ENCODE results near the gene MAST4. TPM values are rescaled to one million over a fixed set of nuclear protein-coding genes. Genes with fewer than 3 reads are reported as not detected.
A peak's percentile ranks its signal among the peaks of the same experiment; 100 is the strongest.

The MAST4 gene
- total RNA-seq, 2 donors from 2014 or later = 11.0 to 11.5 TPM

DNA sequence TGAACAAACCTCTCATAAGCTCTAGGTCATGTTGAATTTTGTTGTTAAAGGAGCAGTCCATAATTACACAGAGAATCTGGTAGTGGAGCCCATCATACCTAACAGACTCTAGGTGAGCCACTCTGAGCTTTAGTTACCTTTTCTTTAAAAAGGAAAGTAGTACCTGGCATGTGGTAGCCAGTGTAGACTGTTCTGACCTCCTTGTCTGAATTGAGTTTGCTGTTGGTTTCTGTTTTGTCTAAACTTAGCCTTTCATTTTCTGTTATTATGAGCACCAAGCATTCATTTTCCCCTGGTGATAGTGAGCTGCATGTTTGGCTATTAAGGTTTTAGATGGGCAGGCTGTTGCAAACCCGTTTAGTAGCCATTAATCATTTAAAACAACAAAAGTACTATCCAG, 112.2 kb downstream of the MAST4 start:
- TF ChIP-seq, protein P1, sequence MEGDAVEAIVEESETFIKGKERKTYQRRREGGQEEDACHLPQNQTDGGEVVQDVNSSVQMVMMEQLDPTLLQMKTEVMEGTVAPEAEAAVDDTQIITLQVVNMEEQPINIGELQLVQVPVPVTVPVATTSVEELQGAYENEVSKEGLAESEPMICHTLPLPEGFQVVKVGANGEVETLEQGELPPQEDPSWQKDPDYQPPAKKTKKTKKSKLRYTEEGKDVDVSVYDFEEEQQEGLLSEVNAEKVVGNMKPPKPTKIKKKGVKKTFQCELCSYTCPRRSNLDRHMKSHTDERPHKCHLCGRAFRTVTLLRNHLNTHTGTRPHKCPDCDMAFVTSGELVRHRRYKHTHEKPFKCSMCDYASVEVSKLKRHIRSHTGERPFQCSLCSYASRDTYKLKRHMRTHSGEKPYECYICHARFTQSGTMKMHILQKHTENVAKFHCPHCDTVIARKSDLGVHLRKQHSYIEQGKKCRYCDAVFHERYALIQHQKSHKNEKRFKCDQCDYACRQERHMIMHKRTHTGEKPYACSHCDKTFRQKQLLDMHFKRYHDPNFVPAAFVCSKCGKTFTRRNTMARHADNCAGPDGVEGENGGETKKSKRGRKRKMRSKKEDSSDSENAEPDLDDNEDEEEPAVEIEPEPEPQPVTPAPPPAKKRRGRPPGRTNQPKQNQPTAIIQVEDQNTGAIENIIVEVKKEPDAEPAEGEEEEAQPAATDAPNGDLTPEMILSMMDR (conservative IDR thresholded peaks at IDR 0.05) = no peak
- no peak overlapping the region for H3K9ac ChIP-seq (ENCODE audit: extremely low read depth, low read length, poor library complexity, severe bottlenecking)
- H3K4me1 Mint-ChIP-seq = peaks cover 24% of the 10 kb centered on the region
- H3K27me3 ChIP-seq (ENCODE audit: control insufficient read depth, insufficient read depth, low read length, poor library complexity, severe bottlenecking) = no peaks in the 10 kb centered on the region
- WGBS, 2 experiments (ENCODE audit: insufficient coverage in 1 of 2, insufficient read length in 1 of 2) = 100% methylated on average over 1 of the region's 1 CpG; no CpG with 5 or more reads in 1 of the 2 experiments
- DNase-seq = no peak
- H3K4me3 ChIP-seq (ENCODE audit: low read length) = no peak overlapping the region
- no peak overlapping the region for H3K4me3 Mint-ChIP-seq
- H3K27ac ChIP-seq (ENCODE audit: low read depth, low read length) = no peak overlapping the region
- H3K4me1 ChIP-seq (ENCODE audit: control insufficient read depth, insufficient read depth, low read length) = peaks cover 4% of the 10 kb centered on the region
- H3K27me3 Mint-ChIP-seq (ENCODE audit: insufficient read depth) = peaks cover 46% of the 10 kb centered on the region
- no peak overlapping the region for H3K27ac Mint-ChIP-seq
- peaks cover 20% of the 10 kb centered on the region for H3K9me3 ChIP-seq (ENCODE audit: control insufficient read depth, low read length)
- H3K36me3 ChIP-seq (ENCODE audit: control insufficient read depth, insufficient read depth, low read length) = no peaks in the 10 kb centered on the region
- no peaks in the 10 kb centered on the region for H3K36me3 Mint-ChIP-seq (ENCODE audit: low read depth)
- peaks cover 12% of the 10 kb centered on the region for H3K9me3 Mint-ChIP-seq

DNA sequence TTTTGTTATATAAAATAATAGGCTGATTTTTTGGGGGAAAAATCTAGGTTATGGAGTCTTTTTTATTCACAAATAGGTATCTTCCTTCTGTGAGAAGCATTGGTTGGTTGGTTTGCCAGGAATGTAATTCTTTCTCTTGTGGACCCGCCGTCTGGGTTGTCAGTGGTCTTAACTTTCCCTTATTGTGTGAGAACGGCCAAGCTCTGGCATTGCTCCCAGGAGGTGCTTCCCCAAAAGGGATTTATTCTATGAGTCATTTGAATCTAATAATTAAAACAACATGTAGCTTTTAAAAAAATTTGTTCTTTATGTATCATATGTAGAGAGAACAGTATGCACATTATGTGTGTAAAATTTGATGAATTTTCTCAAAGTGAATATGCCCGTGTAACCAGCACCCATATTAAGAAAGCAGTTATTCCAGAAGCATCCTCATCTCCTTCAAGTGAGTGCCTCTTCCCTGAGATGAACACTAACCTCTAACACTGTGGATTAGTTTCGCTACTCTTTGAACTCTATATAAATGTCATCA, 114.4 kb downstream of the MAST4 start:
- Mint-ChIP-seq H3K9me3 (peaks cover 12% of the 10 kb centered on the region), H3K27ac (no peak overlapping the region), H3K36me3 (ENCODE audit: low read depth) (no peaks in the 10 kb centered on the region), H3K4me1 (peaks cover 13% of the 10 kb centered on the region), H3K27me3 (ENCODE audit: insufficient read depth) (peaks cover 31% of the 10 kb centered on the region), H3K4me3 (no peak overlapping the region)
- no peak overlapping the region for H3K4me3 ChIP-seq (ENCODE audit: low read length)
- H3K9me3 ChIP-seq (ENCODE audit: control insufficient read depth, low read length) = peaks cover 20% of the 10 kb centered on the region
- DNase-seq = no peak
- no peak overlapping the region for H3K9ac ChIP-seq (ENCODE audit: extremely low read depth, low read length, poor library complexity, severe bottlenecking)
- no peaks in the 10 kb centered on the region for H3K36me3 ChIP-seq (ENCODE audit: control insufficient read depth, insufficient read depth, low read length)
- no peak overlapping the region for H3K27ac ChIP-seq (ENCODE audit: low read depth, low read length)
- TF ChIP-seq, protein P1 (conservative IDR thresholded peaks at IDR 0.05) = no peak
- no peaks in the 10 kb centered on the region for H3K27me3 ChIP-seq (ENCODE audit: control insufficient read depth, insufficient read depth, low read length, poor library complexity, severe bottlenecking)
- no peaks in the 10 kb centered on the region for H3K4me1 ChIP-seq (ENCODE audit: control insufficient read depth, insufficient read depth, low read length)
- WGBS, 2 experiments (ENCODE audit: insufficient coverage in 1 of 2, insufficient read length in 1 of 2) = 95% methylated on average over 5 of the region's 5 CpGs; no CpG with 5 or more reads in 1 of the 2 experiments

DNA sequence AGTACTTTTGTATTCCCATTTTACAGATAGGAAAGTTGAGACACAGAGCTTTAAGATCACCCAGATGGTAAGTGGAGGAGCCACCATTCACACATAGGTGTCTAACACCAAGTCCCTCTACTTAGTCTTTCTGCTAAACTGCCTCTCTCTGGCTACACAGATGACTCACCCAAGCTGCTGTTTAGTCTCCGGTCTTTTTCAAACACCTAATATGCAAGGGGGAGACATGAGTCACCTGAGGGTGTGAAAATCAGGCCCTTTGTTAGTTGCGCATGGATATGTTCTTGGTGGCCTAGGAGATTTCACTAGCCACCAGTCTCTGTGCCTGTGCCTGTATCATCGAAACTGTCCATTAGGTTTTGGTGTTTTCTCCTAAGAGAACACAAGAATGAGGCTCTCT, 117.8 kb downstream of the MAST4 start:
- Histone ChIP-seq H3K36me3 (ENCODE audit: control insufficient read depth, insufficient read depth, low read length) (no peaks in the 10 kb centered on the region), H3K4me1 (ENCODE audit: control insufficient read depth, insufficient read depth, low read length) (no peaks in the 10 kb centered on the region), H3K9ac (ENCODE audit: extremely low read depth, low read length, poor library complexity, severe bottlenecking) (no peak overlapping the region), H3K27me3 (ENCODE audit: control insufficient read depth, insufficient read depth, low read length, poor library complexity, severe bottlenecking) (no peaks in the 10 kb centered on the region), H3K9me3 (ENCODE audit: control insufficient read depth, low read length) (peaks cover 20% of the 10 kb centered on the region), H3K27ac (ENCODE audit: low read depth, low read length) (no peak overlapping the region), H3K4me3 (ENCODE audit: low read length) (no peak overlapping the region)
- Mint-ChIP-seq H3K4me3 (no peak overlapping the region), H3K27ac (no peak overlapping the region), H3K4me1 (no peaks in the 10 kb centered on the region), H3K9me3 (peaks cover 12% of the 10 kb centered on the region), H3K36me3 (ENCODE audit: low read depth) (no peaks in the 10 kb centered on the region), H3K27me3 (ENCODE audit: insufficient read depth) (peaks cover 12% of the 10 kb centered on the region)
- DNase-seq = peak; percentile 66
- WGBS, 2 experiments (ENCODE audit: insufficient coverage in 1 of 2, insufficient read length in 1 of 2) = 86 to 100% methylated on average over 1 to 3 of the region's 3 CpGs
- TF ChIP-seq, protein P1 (conservative IDR thresholded peaks at IDR 0.05) = no peak

Measured in endodermal cell (in vitro differentiated cells).